ENCODE results near the gene MYL9. TPM values are rescaled to one million over a fixed set of nuclear protein-coding genes. Genes with fewer than 3 reads are reported as not detected.
"Not testable (repeated sequence)": the region's sequence is repeated elsewhere in the genome, so short reads cannot be mapped to it uniquely, and the experiment has no call there.

Gene MYL9
- total RNA-seq, 2 donors from 2014 or later, result 2,680 to 3,095 TPM

DNA sequence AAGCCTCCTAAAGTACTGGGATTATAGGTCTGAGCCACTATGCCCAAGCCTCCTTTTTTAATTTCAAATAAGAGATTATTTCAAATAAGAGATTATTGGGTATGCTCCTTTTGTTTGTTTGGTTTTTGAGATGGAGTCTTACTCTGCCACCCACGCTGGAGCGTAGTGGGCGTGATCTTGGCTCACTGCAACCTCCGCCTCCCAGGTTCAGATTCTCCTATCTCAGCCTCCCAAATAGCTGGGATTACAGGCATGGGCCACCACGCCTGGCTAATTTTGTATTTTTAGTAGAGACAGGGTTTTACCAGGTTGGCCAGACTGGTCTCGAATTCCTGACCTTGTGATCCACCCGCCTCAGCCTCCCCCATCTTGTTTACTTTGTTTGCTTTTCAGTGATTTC lies 18.9 kb upstream of the MYL9 start:
- DNase-seq (ENCODE audit: low spot score), result not testable (repeated sequence)

DNA sequence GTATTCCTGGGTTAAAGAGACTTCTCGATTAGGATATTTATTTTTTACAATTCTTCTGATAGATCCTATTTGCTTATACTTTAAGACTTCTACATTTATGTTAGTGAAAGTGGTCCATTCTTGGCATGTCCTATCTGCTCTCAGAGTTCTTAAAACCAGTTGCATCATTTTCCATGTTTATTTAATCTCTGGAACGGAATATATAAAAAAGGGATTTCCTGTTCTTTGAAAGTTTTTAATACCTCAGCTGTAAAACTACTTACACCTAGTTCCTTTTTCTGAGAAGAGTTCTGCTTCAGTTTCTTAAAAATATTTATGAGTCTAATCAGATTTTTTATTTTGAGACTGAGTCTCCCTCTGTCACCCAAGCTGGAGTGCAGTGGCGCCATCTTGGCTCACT lies 18.0 kb upstream of the MYL9 start:
- DNase-seq (ENCODE audit: low spot score), result no peak
- intact Hi-C loops (cut with DNase I), result no loop called here

More for the DNA sequence above, 18.9 kb upstream of the MYL9 start:
- intact Hi-C loops (cut with DNase I), result not testable (repeated sequence)

DNA sequence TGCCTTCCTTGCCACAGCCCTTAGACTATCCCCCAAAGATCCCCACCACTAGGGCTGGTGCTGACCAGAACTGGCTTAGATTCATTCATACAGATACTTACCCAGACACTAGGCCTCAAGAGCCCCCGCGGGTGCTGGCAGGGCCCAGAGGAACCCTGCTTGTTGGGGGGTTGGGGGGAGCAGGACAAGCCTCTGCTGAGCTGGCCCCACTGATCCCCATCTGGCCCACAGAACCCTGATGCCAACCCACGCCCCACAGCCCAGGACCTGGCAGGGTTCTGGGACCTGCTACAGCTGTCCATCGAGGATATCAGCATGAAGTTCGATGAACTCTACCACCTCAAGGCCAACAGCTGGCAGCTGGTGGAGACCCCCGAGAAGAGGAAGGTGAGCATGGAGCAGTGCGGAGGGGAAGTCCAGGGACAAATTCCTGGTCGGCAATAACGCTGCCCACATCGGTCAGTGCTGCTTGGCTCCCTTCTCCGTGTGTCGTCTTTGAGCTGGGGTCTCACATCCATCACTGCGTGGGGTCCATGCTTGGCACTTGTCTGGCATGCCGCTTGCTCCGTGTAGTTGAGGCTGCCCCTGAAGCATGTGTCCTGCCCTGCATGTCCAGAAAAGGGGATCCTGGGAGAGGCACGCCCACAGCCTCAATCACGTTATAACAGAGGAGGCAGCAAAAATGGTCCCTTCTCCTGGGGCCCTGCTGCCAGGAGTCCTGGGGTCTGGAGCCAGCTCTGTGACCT lies 15.5 kb upstream of the MYL9 start:
- DNase-seq (ENCODE audit: low spot score), result no peak
- intact Hi-C loops (cut with DNase I), result no loop called here

DNA sequence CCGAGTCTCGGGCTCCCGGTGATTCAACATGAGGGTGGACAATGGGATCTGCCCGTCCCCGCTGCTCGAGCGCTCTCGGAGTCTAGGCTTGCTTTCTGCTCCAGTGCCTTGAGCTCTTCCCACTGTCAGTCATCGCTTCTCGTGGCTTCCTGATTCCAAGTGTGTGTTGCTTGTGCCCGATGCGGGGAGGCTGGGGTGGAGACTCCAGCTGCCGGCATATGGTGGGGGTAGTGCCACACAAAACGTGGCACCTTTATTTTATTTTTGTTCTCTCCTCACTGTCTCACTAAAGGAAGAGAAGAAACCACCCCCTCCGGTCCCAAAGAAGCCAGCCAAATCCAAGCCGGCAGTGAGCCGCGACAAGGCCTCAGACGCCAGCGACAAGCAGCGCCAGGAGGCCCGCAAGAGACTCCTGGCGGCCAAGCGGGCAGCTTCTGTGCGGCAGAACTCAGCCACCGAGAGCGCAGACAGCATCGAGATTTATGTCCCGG lies 14.8 kb upstream of the MYL9 start:
- DNase-seq (ENCODE audit: low spot score), result no peak
- intact Hi-C loops (cut with DNase I), result no loop called here

DNA sequence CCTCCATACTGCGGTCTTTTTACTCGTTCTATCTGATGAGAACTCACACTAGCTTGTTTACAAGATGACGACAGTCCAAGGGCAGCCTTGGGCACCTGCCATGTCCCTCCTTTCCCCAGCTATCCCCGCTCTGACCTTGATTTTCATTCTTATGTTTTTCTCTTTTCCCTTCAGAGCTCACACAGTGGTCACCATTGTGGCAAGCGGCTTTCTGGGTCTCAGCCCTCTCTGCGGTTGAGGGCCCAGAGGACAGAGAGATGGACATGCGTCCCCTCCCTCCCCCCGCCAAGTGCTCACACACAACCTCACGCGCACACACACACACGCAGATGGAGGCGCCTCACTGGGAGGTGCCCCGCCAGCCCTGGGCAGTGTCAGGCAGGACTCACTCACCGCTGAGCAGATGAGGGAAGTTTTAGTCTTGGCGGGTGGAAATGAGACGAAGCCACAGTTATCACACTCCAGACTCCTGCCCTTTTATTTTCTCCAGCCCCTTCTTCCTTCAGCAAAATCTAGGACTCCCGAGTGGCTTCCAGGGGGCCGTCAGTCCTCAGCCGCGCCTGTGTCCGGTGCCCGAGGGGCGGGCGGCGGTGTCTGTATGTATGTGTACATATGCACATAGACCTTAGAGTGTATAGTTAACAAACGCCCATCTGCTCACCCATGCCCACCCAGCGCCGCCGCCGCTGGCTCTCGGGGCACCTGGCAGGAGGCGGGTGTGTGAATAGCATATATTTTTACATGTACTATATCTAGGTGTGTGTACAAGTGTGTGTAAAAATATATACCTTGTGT lies 13.8 kb upstream of the MYL9 start:
- intact Hi-C loops (cut with DNase I), result no loop called here

DNA sequence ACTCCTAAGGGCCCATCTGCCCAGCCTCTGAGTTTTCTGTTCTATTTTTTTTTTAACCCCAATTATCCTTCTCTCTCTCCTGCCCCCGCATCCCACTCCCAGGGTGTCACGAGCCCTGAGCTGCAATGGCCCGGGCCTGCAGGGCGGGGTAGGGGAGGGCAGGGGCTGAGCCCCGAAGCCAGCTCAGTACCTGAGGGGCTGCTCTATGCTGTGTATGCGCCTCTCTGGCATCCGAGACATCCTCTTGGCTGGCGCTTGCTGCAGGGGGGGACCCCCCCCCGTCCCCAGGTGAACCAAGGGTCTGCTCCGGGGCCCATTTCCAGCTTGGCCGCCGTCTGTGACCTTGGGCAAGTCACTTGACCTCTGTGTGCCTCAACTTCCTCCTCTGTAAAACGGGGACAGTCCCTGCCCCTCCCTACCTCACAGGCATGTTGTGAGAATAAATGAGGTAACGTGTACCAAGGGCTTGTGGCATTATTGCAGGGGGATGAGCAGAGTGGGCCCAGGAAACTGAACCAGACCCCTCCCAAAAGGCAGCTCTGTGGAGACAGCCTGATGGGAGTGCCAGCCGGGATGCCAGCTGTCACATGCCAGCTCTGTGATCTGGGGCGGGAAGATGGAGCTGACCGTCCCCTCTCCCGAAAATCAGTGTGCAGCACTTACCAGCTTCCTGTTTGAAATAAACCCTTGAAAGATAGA lies 13.0 kb upstream of the MYL9 start:
- peak; percentile 52 for DNase-seq (ENCODE audit: low spot score)
- intact Hi-C loops (cut with DNase I), result no loop called here

More for the DNA sequence above, 13.8 kb upstream of the MYL9 start:
- no peak for DNase-seq (ENCODE audit: low spot score)

DNA sequence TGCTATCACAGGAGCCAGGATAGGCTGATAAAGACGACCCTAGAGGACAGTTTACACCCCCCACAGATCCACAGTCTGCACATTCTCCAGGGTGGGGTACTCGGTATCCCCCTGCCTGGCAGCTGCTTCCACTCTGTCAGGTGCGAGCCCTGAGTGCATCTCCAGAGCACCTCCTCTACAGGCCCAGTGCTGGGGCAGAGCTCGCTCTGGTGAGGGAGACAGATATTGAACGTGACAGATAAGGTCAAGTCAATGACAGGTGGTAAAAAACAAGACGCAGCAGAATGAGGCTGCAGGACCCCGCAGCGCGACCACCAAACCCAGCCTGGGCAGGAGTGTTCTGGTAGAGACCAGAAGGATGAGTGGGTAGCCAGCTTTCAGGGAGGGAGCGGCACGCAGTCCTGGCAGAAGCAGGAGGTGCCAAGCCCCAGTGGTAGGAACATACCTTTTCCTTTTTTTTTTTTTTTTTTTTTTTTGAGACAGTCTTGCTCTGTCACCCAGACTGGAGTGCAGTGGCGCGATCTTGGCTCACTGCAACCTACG lies 12.4 kb upstream of the MYL9 start:
- peak; percentile 43 for DNase-seq (ENCODE audit: low spot score)
- intact Hi-C loops (cut with DNase I), result no loop called here

DNA sequence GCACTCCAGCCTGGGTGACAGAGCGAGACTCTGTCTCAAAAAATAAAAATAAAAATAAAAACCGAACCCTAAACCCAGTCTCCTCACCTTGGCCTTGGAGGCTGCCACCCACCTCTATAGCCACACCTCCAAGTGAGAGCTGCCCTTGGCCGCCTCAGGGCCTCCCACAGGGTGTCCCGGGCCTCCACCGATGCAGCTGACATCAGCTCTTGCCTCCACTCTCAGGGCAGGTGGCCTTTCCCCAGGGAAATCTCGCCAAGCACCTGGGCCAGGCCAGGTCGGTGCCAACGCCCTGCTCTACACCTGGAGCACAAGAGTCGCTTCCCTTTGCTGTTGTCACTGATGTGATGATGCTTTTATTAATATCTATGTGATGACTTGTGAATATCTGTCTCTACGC lies 8.9 kb upstream of the MYL9 start:
- peak; percentile 81 for DNase-seq (ENCODE audit: low spot score)

DNA sequence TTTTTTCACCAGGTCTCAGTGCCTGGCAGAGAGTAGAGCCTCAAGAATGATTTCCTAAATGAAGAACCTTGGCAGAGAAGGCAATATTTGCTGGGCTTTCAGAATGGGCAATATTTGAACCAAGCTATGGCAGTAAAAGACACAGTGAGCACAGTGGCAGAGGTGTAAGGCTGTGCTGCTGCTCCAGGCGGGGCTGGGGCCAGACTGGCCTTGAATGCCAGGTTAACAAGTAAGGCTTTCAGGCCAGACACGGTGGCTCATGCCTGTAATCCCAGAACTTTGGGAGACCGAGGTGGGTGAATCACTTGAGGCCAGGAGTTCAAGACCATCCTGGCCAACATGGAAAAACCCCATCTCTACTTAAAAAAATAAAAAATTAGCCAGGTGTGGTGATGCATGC lies 8.5 kb upstream of the MYL9 start:
- intact Hi-C loops (cut with DNase I), result no loop called here
- DNase-seq (ENCODE audit: low spot score), result peak; percentile 75

More for the DNA sequence above, 8.9 kb upstream of the MYL9 start:
- intact Hi-C loops (cut with DNase I), result no loop called here

DNA sequence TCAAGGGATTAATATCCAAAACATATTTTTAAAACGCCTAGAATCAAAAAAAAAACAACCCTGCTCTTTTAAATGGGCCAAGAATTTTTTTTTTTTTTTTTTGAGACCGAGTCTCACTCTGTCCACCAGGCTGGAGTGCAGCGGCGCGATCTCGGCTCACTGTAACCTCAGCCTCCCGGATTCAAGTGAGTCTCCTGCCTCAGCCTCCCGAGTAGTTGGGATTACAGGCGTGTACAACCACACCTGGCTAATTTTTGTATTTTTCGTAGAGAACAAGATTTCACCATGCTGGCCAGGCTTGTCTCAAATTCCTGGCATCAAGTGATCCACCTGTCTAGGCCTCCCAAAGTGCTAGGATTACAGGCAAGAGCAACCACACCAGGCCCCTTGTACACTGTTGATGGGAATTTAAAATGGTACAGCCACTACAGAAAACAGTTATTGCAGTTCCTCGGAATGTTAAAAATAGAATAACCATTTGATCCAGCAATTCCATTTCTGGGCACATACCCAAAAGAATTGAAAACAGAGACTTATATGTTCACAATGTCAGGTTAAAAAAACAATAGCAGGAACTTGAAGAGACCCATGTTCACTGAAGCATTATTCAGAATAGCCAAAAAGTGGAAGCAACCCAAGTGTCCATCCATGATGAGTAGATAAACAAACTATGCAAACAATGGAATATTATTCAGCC lies 3.1 kb upstream of the MYL9 start:
- intact Hi-C loops (cut with DNase I), result no loop called here
- DNase-seq (ENCODE audit: low spot score), result peak; percentile 38

DNA sequence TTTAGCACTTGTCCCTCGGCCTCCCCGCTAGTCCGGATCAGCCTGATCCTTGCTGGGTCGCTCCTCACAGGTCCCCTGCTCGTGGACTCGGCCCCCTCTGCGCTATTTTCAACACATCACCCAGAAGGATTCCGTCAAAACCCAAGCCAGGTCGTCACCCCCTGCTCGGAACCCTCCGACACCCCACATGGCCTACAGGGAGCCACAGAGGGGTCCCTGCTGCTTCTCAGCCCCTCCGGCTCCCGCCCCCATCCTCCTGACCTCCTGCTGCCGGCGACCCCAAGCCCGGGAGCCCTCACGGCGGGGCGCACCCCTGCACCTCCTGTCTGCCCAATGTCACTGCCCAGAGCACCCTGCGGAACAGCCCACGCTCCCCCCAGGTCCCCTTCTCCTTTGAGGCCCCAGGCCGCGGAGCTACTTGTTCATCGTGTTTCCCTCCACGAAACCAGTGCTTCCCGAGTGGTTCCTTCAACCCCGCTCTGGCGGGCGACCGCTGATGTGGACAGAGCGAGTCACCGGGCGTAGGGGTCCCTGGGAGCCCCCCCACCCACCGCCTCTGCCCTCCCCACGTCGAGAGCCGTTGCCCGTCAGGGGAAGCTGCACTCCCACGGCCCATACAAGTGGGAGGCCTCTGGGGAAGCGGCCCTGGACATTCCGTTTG lies 638 bp upstream of the MYL9 start:
- DNase-seq (ENCODE audit: low spot score), result peak; percentile 82
- intact Hi-C loops (cut with DNase I), result loop anchor here in 1 of 2 donors (5.0 kb wide), 1 partner anchor 73 kb away; no protein-coding TSS in a partner anchor

DNA sequence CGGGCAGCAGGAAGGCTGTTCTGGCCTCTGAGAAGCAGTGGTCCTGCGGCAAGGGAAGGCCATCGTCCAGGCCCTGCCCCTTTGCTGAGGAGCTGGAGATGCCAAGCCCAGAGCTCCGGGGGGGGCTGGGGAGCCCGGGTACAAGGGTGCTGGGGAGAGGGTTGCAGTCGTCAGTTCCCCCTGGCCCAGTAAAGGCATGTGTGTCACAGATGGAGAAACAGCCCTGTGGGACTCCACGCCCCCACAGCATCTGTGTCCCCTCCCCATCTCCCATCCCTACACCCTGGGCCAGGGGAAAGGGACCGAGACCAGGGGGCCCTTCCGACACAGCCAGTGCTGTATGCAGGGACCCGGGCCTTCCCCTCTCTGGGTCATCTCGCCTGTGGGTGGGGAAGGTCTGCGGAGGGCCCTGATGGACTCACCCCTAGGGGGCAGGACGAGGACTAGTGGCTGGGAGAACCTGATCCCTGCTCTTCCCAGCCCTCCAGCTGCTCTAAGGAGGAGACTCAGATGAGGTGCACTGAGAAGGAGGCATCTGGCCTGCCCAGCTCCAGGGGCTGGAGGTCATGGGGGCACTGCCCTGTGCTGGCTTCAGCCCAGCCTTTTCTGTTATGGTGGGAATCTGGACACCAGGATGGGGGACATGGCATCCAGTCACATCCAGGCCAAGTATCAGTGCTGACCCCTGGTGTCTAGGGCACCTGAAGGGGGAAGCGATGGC lies 609 bp downstream of the MYL9 start:
- intact Hi-C loops (cut with DNase I), result loop anchor here in 1 of 2 donors (5.0 kb wide), 1 partner anchor 75 kb away; no protein-coding TSS in a partner anchor
- peak; percentile 87 for DNase-seq (ENCODE audit: low spot score)

DNA sequence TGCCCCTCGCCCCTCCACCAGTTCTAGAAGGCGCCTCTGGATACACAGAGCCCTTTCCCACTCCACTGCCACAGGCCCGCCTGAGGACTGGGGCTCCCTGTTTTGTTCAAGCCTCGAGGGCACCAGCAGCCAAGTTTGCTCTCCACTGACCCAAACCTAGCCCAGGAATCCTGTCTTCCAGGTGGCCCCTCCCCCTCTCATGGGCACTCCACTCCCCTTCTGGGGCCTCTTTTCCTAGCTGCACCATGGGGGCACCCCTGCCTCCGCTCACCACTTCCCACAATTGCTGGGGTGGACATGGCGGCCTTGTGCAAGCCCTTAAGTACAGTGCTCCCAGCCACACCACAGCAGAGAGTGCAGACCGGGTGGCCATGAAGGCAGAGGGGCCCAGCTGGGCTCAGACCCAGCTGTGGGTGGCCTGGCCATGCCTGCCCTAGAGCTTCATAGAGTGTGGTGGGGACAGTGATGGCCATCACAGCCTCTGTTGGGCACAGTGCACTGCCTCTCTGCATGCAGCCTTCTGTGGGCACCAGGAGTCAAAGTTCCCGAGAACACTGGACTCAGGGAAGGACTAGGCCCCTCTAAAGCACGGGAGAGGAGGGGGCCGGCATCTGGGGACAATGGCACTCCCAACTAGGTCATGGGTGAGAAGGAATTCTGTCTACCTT lies 1.3 kb downstream of the MYL9 start:
- peak; percentile 75 for DNase-seq (ENCODE audit: low spot score)
- intact Hi-C loops (cut with DNase I), result loop anchor here in 1 of 2 donors (5.0 kb wide), 1 partner anchor 75 kb away; no protein-coding TSS in a partner anchor

DNA sequence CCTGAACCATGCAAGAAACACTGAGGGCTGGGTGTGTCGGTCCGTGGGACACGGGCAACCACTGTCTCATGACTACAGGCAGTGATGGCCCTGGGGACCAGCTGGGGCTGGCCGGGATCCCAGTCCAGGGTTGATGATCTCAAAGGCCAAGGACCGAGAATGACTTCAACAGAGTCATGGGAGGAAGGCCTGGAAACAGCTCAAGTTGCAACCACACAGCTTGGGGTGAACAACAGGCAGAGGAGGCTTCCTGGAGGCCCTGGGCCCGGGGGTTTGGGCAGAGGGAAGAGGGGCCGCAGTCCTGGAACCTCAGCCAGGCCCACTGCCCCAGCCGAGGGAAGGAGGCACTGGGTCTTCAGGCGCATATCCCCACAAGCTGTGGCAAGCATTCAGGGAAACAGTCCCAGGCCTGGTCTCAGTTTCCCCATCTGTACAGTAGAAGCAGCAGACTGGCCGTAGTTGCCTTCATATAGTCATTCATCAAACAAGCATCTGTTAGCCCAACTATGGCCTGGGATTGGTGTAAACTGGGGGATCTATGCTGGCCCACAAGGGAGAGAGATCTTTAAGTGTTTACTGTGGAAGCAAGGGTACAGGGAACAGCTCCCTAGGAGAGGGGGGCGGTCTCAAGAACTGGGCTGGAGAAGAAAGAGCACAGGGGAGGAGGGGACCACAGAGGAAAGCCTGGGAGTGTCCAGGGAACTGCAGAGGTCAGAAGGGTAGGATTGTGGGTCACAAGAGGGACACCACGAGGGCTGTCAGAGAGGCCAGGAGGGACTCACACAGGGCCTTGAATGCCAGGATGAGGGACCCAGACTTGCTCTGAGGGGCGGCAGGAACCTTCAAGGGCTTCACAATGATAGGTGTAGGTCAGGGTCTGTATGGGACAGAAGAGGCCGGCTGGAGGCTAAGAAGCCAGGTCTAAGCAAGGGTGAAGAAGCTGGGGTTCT lies 2.1 kb downstream of the MYL9 start:
- peak; percentile 96 for DNase-seq (ENCODE audit: low spot score)

DNA sequence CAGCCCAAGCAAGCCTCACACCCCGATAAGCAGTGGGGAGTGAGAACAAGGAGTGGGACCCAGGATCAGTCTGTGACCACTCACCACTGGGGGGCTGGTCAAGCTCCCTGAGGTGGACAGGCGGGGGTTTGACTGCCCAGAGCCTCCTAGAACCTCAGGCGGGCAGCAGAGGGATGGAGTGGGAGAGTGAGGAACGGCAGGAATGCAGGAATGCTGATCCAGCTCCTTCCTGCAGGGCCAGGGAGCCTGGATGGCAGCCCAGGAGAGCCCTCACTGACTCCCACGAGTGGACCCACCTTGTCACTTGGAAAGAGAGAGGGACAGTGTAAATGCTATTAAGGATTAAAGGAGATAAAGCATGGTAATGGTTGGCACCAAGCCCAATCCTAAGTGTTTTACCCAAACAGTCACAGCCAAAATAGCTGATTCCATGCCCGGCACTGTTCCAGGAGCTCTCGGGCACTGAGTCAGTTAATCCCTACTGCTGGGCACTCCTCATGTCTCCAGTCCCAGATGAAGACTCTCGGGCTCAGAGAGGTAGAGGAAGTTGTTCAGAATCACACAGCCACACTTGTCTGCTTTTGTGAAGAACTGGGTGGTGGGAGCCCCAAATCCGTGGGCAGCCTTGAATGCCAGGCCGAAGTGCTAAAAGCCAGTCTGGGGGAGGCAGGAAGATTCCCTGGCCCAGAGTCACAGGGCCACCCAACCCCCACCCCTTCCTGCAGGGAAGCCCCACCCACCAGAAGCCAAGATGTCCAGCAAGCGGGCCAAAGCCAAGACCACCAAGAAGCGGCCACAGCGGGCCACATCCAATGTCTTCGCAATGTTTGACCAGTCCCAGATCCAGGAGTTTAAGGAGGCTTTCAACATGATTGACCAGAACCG lies 3.1 kb downstream of the MYL9 start:
- intact Hi-C loops (cut with DNase I), result loop anchor here in 1 of 2 donors (5.0 kb wide), 1 partner anchor 77 kb away; no protein-coding TSS in a partner anchor
- no peak for DNase-seq (ENCODE audit: low spot score)

More for the DNA sequence above, 2.1 kb downstream of the MYL9 start:
- intact Hi-C loops (cut with DNase I), result loop anchor here in 1 of 2 donors (5.0 kb wide), 1 partner anchor 76 kb away; no protein-coding TSS in a partner anchor
